Duodenal mucosa (tissue), 2 donors: ENCODE measurements around the gene ZBTB46.

Experiments used
- H3K27ac ChIP-seq: one replicate; pipeline ENCODE4 v1.7.0; 2013; ENCODE audit warnings: low read depth, low read length
- H3K27me3 ChIP-seq, 2 donors: one replicate each; pipeline ENCODE4 v1.7.0; 2013; ENCODE audit warnings: low read length in 2 of 2, control low read depth in 1 of 2; ENCODE audit not compliant: insufficient read depth in 2 of 2, control insufficient read depth in 1 of 2
- H3K36me3 ChIP-seq, 2 donors: one replicate each; pipeline ENCODE4 v1.7.0; 2013; ENCODE audit warnings: low read length in 2 of 2, control low read depth in 1 of 2; ENCODE audit not compliant: insufficient read depth in 2 of 2, control insufficient read depth in 1 of 2
- H3K4me1 ChIP-seq, 2 donors: one replicate each; pipeline ENCODE4 v1.7.0; 2013; ENCODE audit warnings: low read length in 2 of 2, control low read depth in 1 of 2; ENCODE audit not compliant: insufficient read depth in 2 of 2, control insufficient read depth in 1 of 2
- H3K4me3 ChIP-seq, 2 donors: one replicate each; pipeline ENCODE4 v1.7.0; 2013; ENCODE audit warnings: low read length in 2 of 2, low read depth in 1 of 2
- H3K9ac ChIP-seq, 2 donors: one replicate each; pipeline ENCODE4 v1.7.0; 2013; ENCODE audit warnings: low read length in 2 of 2, low read depth in 1 of 2
- H3K9me3 ChIP-seq, 2 donors: one replicate each; pipeline ENCODE4 v1.7.0; 2013; ENCODE audit warnings: low read length in 2 of 2, control low read depth in 1 of 2; ENCODE audit not compliant: control insufficient read depth in 1 of 2

The ZBTB46 gene

DNA sequence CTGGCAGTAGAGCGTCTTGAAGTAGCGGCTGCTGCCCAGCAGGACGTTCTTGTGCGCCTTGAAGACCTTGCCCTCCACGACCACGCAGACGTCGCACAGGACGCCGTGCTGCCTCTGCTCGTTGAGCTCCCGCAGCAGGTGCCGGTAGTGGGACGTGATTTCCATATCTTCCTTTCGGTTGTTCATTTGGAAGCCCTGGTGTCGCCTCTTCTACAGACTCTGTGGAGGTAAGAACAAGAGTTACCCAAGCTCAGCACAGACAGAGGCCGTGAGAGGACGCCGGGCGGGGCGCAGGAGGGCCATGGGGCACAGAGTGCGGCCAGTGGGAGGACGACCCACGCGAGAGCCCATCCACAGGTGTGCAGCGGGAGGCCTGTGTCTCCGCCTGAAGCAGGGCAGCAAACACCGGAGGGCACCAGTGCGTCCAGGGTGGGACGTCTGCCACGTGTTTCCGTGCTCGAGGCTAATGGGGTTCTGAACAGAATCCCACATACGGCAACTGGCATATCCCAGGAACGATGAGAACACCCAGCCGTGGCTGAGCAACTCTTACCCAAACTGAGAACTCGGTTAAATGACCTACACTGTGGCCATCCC lies 40.4 kb downstream of the ZBTB46 start:
- H3K4me1 ChIP-seq = no peaks in the 10 kb centered on the region
- H3K27me3 ChIP-seq = no peaks in the 10 kb centered on the region
- no peaks in the 10 kb centered on the region for H3K9me3 ChIP-seq
- H3K27ac ChIP-seq = no peak overlapping the region
- no peak overlapping the region for H3K9ac ChIP-seq
- peaks cover 0 to 5% of the 10 kb centered on the region in 2 donors for H3K36me3 ChIP-seq
- no peak overlapping the region for H3K4me3 ChIP-seq

DNA sequence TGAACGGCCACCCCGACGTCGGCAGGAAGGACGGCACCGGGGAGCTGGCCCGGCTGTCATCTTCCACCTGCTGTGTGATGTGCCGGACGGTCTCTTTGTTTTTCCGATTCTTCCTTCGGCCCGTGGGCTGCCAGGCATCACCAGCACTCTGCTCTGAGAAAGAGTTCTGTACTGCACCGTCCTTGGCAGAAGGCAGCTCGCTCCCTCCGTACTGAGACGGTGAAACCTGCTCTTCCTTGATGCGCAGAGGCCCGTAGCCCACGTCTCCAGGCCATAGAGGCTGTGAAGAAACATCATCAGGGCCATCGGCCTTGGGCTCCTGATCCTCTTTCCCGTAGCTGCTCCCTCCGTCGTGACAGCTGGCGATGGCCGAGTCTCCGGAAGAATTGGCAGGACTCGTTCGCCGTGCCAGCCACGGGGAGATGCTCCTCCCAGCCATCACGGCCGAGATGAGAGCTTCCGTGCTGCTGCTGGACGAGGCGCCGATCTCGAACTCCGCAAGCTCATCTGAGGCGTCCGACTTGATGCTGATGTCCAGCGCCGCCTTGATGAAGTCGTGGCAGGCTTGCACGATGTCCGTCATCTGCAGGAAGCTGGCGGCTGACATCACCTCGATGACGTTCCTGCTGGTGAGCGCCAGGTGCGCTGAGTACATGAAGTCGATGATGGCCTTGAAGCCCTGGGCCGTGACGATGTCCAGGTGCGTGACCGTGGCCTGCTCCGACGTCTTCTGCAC lies 41.1 kb downstream of the ZBTB46 start:
- Histone ChIP-seq H3K9me3 (no peaks in the 10 kb centered on the region), H3K4me1 (no peaks in the 10 kb centered on the region), H3K9ac (no peak overlapping the region), H3K27ac (no peak overlapping the region), H3K4me3 (no peak overlapping the region), H3K36me3 (peaks cover 0 to 5% of the 10 kb centered on the region in 2 donors), H3K27me3 (no peaks in the 10 kb centered on the region)

DNA sequence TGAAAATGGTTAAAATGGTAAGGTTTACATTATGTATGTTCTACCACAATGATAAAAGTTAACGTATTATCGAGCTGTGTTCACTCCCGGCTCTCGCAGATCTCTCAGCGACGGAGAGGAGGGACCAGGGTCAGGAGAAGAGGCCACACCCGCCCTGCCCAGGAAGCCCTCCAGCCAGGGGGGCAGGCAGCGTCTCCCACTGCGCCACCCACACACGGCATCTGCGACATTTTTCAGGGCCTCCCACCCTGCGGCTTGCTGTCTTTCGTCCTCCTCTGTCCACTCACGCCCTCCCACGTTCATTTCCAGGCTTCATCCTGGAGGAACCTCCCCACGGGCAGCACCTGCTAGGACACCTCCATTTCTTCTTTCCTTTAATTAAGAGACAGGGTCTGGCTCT lies 43.3 kb downstream of the ZBTB46 start:
- Histone ChIP-seq H3K27ac (no peak overlapping the region), H3K9ac (no peak overlapping the region), H3K36me3 (peaks cover 0 to 5% of the 10 kb centered on the region in 2 donors), H3K27me3 (no peaks in the 10 kb centered on the region), H3K9me3 (no peaks in the 10 kb centered on the region), H3K4me1 (no peaks in the 10 kb centered on the region), H3K4me3 (no peak overlapping the region)

DNA sequence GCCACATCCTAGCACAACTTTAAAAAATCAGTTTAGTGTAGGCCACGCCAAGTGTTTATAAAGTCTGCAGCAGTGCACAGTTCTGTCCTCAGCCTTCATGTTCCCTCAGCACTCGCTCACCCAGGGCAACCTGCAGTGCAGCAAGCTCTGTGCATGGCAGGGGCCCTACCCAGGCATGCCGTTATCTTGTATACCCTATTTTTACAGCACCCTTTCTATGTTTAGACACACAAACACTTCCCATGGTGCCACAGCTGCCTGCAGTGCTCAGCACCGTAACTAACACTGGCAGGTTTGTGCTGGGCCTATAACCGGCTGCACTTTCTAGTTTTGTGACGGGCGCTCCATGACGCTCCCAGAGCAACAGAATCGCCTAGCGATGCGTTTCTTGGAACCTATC lies 43.8 kb downstream of the ZBTB46 start:
- Histone ChIP-seq H3K9ac (no peak overlapping the region), H3K4me1 (no peaks in the 10 kb centered on the region), H3K36me3 (peaks cover 0 to 5% of the 10 kb centered on the region in 2 donors)

DNA sequence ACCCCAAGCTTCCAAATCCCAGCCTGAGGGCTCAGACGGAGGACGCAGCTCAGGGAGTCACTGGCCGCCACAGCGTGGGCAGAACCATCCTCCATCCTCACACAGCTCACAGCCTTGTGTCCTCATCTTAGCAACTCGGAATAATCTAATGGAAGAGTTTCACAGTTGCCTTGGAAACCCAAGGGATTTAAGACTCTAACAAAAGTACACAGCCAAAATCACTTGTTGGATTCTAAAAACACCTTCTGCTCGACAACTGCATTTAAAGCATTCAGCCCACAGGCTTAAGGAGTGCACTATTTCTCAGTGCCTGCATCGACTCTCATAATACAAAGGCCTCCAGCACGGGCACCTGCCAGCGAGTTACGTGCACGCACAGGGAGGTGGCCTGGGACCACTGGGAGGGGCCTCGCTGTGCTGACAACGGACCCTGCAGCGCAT lies 45.4 kb downstream of the ZBTB46 start:
- Histone ChIP-seq H3K27ac (no peak overlapping the region), H3K9ac (no peak overlapping the region), H3K4me1 (no peaks in the 10 kb centered on the region), H3K4me3 (no peak overlapping the region), H3K36me3 (peaks cover 0 to 5% of the 10 kb centered on the region in 2 donors), H3K9me3 (no peaks in the 10 kb centered on the region), H3K27me3 (no peaks in the 10 kb centered on the region)

More for the DNA sequence above, 43.8 kb downstream of the ZBTB46 start:
- H3K4me3 ChIP-seq = no peak overlapping the region
- H3K27me3 ChIP-seq = no peaks in the 10 kb centered on the region
- H3K27ac ChIP-seq = no peak overlapping the region
- H3K9me3 ChIP-seq = no peaks in the 10 kb centered on the region

DNA sequence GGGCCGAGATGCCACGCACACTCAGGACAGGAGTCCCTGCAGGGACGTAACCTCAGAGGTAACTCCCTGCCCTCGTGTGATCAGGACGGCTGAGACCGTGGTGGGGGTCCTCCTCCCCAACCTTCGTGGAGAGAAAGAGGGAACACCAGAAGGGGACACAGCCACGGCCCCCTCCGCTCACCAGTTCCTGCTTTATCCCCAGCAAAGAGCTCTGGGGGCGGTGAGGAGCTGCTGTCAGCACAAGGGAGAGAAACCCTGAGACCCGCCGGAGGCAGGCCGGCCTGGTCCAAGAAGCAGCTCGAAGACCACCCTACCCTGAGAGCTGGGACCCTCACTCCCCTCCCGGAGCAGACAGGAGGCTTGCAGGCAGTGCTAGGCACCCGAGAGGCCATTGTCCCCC lies 47.1 kb downstream of the ZBTB46 start:
- Histone ChIP-seq H3K9ac (no peak overlapping the region), H3K4me3 (no peak overlapping the region), H3K4me1 (no peaks in the 10 kb centered on the region), H3K27ac (no peak overlapping the region), H3K36me3 (no peaks in the 10 kb centered on the region), H3K9me3 (no peaks in the 10 kb centered on the region), H3K27me3 (no peaks in the 10 kb centered on the region)

DNA sequence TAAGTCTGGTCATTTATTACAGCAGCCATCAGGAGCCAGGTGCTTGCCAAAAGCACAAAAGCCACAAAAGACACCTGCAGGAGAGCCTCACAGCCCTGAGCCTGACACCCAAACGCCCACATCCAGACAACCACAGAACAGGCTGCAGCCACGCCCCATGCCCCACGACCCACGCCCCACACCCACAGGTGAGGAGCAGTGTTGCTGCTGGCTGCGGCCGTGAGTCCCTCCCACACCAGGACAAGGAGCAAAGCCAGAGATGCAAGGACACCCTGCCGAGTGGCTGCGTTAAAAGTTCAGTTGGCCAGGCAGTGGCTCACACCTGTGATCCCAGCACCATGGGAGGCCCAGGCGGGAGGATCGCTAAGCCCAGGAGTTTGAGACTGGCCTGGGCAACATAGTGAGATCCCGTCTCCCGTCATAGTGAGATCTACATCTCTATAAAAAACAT lies 48.5 kb downstream of the ZBTB46 start:
- Histone ChIP-seq H3K36me3 (no peaks in the 10 kb centered on the region), H3K9me3 (no peaks in the 10 kb centered on the region), H3K4me3 (no peak overlapping the region), H3K27me3 (no peaks in the 10 kb centered on the region), H3K9ac (no peak overlapping the region), H3K4me1 (no peaks in the 10 kb centered on the region), H3K27ac (no peak overlapping the region)

DNA sequence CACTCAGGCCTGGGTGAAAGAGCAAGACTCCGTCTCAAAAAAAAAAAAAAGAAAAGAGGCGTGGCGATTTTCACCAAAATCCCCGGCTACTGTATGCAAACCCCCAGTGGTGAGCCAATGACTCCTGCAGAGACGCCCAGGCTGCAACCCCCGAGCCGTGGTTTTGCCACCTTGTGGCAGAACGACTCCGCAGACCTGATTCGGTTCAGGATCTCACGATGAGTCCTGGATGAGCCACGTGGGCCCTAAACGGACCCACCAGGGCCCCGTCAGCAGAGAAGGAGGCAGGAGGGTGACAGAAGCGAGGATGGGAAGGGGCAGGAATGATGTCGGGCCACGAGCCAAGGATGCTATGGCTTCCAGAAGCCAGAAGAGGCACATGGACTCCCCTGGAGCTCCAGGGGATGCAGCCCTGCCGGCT lies 49.0 kb downstream of the ZBTB46 start:
- Histone ChIP-seq H3K4me1 (no peaks in the 10 kb centered on the region), H3K27me3 (no peaks in the 10 kb centered on the region), H3K9me3 (no peaks in the 10 kb centered on the region), H3K36me3 (no peaks in the 10 kb centered on the region), H3K9ac (no peak overlapping the region), H3K27ac (no peak overlapping the region), H3K4me3 (no peak overlapping the region)

DNA sequence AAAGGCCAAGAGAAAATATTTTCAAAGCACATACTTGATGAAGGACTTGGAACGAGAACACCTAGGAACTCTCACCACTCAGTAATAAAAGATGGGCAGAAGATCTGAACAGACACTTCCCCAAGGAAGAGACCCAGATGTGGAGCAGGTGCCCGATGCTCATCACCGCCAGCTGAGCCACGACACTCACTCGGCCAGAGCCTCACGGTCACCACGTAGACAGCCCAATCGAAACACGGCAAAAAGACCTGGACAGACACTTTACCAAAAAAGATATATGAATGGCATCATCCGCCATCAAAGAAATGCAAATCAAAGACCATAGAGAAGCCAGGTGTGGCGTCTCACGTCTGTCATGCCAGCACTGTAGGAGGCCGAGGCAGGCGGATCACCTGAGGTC lies 49.9 kb downstream of the ZBTB46 start:
- H3K9me3 ChIP-seq = no peaks in the 10 kb centered on the region
- no peaks in the 10 kb centered on the region for H3K36me3 ChIP-seq
- H3K27ac ChIP-seq = no peak overlapping the region
- no peaks in the 10 kb centered on the region for H3K4me1 ChIP-seq
- H3K9ac ChIP-seq = no peak overlapping the region
- H3K4me3 ChIP-seq = no peak overlapping the region
- no peaks in the 10 kb centered on the region for H3K27me3 ChIP-seq

DNA sequence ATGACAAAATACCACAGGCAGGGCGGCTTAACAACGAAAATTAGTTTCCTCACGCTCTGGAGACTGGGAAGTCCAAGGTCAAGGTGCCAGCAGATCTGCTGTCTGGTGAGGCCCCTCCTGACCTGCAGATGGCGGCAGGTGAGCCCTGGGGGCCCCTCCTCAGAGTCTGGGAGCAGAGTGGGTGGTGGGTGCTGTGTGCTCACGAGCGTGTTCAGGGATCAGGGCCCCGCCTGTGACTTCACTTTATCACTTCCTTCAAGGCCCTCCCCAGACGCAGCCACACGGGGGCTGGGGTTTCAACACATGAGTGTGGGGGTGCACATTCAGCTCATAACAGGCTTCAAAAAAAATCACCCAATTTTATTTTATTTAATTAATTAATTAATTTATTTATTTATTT lies 52.2 kb downstream of the ZBTB46 start:
- no peaks in the 10 kb centered on the region for H3K27me3 ChIP-seq
- H3K27ac ChIP-seq = no peak overlapping the region
- H3K36me3 ChIP-seq = no peaks in the 10 kb centered on the region
- H3K9ac ChIP-seq = no peak overlapping the region
- H3K9me3 ChIP-seq = no peaks in the 10 kb centered on the region
- no peaks in the 10 kb centered on the region for H3K4me1 ChIP-seq
- no peak overlapping the region for H3K4me3 ChIP-seq
